K562 (cell line): ENCODE results near the gene LIN28A. TPM values are rescaled to one million over a fixed set of nuclear protein-coding genes. Genes with fewer than 3 reads are reported as not detected.

Experiments
- BRD4 ChIP-seq: fragments of 200-600 bp; sonication (generic); IDR thresholded peaks from 2 replicates; pipeline ENCODE4 v1.6.1; 2017; ENCODE audit warnings: inconsistent platforms
- BRF1 ChIP-seq: IDR thresholded peaks from 3 replicates; pipeline ENCODE4 v1.6.1; 2011; ENCODE audit warnings: borderline replicate concordance, mild to moderate bottlenecking; ENCODE audit not compliant: insufficient read length; ENCODE audit errors: extremely low read depth
- DPF2 ChIP-seq: fragments of 450-650 bp; IDR thresholded peaks from 2 replicates; pipeline ENCODE4 v1.6.1; 2016
- E2F1 ChIP-seq: sonication (generic); formaldehyde crosslinking; IDR thresholded peaks from 2 replicates; pipeline ENCODE4 v1.8.1; 2023; ENCODE audit warnings: mild to moderate bottlenecking, missing genetic modification reagents, moderate library complexity
- ESRRB ChIP-seq: fragments of 250-450 bp; sonication (Bioruptor Pico); IDR thresholded peaks from 2 replicates; pipeline ENCODE4 v1.5.0; 2020; ENCODE audit warnings: mild to moderate bottlenecking, moderate library complexity, borderline replicate concordance
- FOXA3 ChIP-seq, 2 experiments: fragments of 450-650 bp in 1 of 2; sonication (generic) in 1 of 2; formaldehyde crosslinking; IDR thresholded peaks in 1 of 2; conservative IDR thresholded peaks in 1 of 2; 2 replicates each; pipeline versions ENCODE4 v1.4.0 to v1.8.0; 2020 to 2022; ENCODE audit warnings: mild to moderate bottlenecking in 2 of 2, missing genetic modification reagents in 1 of 2
- KHSRP ChIP-seq: fragments of 450-650 bp; IDR thresholded peaks from 2 replicates; pipeline ENCODE4 v1.6.1; 2017
- L3MBTL2 ChIP-seq: fragments of 450-650 bp; IDR thresholded peaks from 2 replicates; pipeline ENCODE4 v1.6.1; 2016; ENCODE audit warnings: mild to moderate bottlenecking, moderate library complexity
- LEF1 ChIP-seq: fragments of 450-650 bp; IDR thresholded peaks from 2 replicates; pipeline ENCODE4 v1.6.1; 2016; ENCODE audit warnings: mild to moderate bottlenecking
- MXD1 ChIP-seq: fragments of 250-450 bp; sonication (Bioruptor Pico); IDR thresholded peaks from 2 replicates; pipeline ENCODE4 v1.8.0; 2021; ENCODE audit warnings: borderline replicate concordance, mild to moderate bottlenecking, moderate library complexity; ENCODE audit not compliant: poor library complexity, severe bottlenecking
- NFIC ChIP-seq: fragments of 450-650 bp; IDR thresholded peaks from 2 replicates; pipeline ENCODE4 v1.6.1; 2017; ENCODE audit warnings: mild to moderate bottlenecking, inconsistent platforms
- NFXL1 ChIP-seq: fragments of 450-650 bp; formaldehyde crosslinking; IDR thresholded peaks from 2 replicates; pipeline ENCODE4 v1.4.0; 2021; ENCODE audit warnings: mild to moderate bottlenecking
- NRF1 ChIP-seq, 2 experiments: fragments of 450-650 bp; IDR thresholded peaks in 1 of 2; conservative IDR thresholded peaks in 1 of 2; 2 replicates each; pipeline ENCODE4 v1.6.1; 2014; ENCODE audit warnings: mild to moderate bottlenecking in 2 of 2
- POLR2AphosphoS5 ChIP-seq: IDR thresholded peaks from 2 replicates; pipeline ENCODE4 v1.6.1; 2011; ENCODE audit warnings: mild to moderate bottlenecking, low read depth, low read length, moderate library complexity; ENCODE audit not compliant: control insufficient read depth, insufficient read depth
- PURB ChIP-seq: sonication (generic); formaldehyde crosslinking; IDR thresholded peaks from 2 replicates; pipeline ENCODE4 v1.9.0; 2021; ENCODE audit warnings: low read depth, mild to moderate bottlenecking, missing genetic modification reagents
- RNF219 ChIP-seq: fragments of 250-450 bp; sonication (Bioruptor Pico); IDR thresholded peaks from 2 replicates; pipeline ENCODE4 v1.5.0; 2022; ENCODE audit warnings: mild to moderate bottlenecking
- SRSF9 ChIP-seq: fragments of 200-400 bp; formaldehyde crosslinking; IDR thresholded peaks from 2 replicates; pipeline ENCODE4 v1.6.1; 2017; ENCODE audit warnings: low read depth, low read length, borderline replicate concordance
- TCF7 ChIP-seq: sonication (generic); IDR thresholded peaks from 2 replicates; pipeline ENCODE4 v1.6.1; 2016; ENCODE audit warnings: antibody characterized with exemption, borderline replicate concordance
- TCFL5 ChIP-seq: fragments of 250-450 bp; sonication (Bioruptor Pico); conservative IDR thresholded peaks from 2 replicates; pipeline ENCODE4 v1.6.1; 2021; ENCODE audit warnings: mild to moderate bottlenecking, moderate library complexity, matching md5 sums
- ZNF57 ChIP-seq: fragments of 450-650 bp; formaldehyde crosslinking; IDR thresholded peaks from 2 replicates; pipeline ENCODE4 v1.4.0; 2020; ENCODE audit warnings: mild to moderate bottlenecking, moderate library complexity
- ZNF717 ChIP-seq: fragments of 250-450 bp; sonication (Bioruptor Pico); IDR thresholded peaks from 2 replicates; pipeline ENCODE4 v1.5.0; 2021
- ZNF780A ChIP-seq: fragments of 250-450 bp; sonication (Bioruptor Pico); IDR thresholded peaks from 2 replicates; pipeline ENCODE4 v1.5.0; 2021; ENCODE audit warnings: mild to moderate bottlenecking
- ZZZ3 ChIP-seq: fragments of 450-650 bp; IDR thresholded peaks from 2 replicates; pipeline ENCODE4 v1.6.1; 2016; ENCODE audit warnings: antibody characterized with exemption, mild to moderate bottlenecking, moderate library complexity
- polyA plus RNA-seq, 8 experiments: library from polyadenylated mRNA; depleted of rRNA in 4 of 8; stranded (reverse) in 5 of 8; unstranded in 3 of 8; fragments of >200 nt; fragmentation: Nextera tagmentation in 2 of 8; fragmentation: Illumina TruSeq in 1 of 8; extraction: Ambion mirVana in 2 of 8; extraction: Trizol in 1 of 8; gene quantifications; 2 replicates each; pipeline versions ENCODE4 v1.2.1 to v1.2.3, GENCODE V29; 2011 to 2014; ENCODE audit warnings: inconsistent platforms in 1 of 8, missing spikeins in 1 of 8
- total RNA-seq, 7 experiments: library from RNA; depleted of rRNA in 6 of 7; stranded (reverse); fragments of >200 nt in 6 of 7; fragmentation: Illumina TruSeq in 2 of 7; extraction: Trizol in 2 of 7; gene quantifications; 2 replicates each; pipeline versions ENCODE4 v1.2.1 to v1.2.3, GENCODE V29; 2011 to 2021; ENCODE audit warnings: low replicate concordance in 1 of 7
- TF ChIP-seq, protein P1 (sequence below): fragments of 250-450 bp; sonication (Bioruptor Pico); IDR thresholded peaks from 2 replicates; pipeline ENCODE4 v1.5.0; 2020; ENCODE audit warnings: mild to moderate bottlenecking
- TF ChIP-seq, protein P2 (sequence below): fragments of 250-450 bp; sonication (Bioruptor Pico); IDR thresholded peaks from 2 replicates; pipeline ENCODE4 v1.8.0; 2021; ENCODE audit warnings: moderate library complexity, mild to moderate bottlenecking, inconsistent platforms

LIN28A gene
- total and polyA plus RNA-seq, 9 of the 15 experiments (the other 6 are each of a cell fraction or from before 2014, with no cell fraction given), result 0.80 to 5.4 (median 3.9) TPM

DNA sequence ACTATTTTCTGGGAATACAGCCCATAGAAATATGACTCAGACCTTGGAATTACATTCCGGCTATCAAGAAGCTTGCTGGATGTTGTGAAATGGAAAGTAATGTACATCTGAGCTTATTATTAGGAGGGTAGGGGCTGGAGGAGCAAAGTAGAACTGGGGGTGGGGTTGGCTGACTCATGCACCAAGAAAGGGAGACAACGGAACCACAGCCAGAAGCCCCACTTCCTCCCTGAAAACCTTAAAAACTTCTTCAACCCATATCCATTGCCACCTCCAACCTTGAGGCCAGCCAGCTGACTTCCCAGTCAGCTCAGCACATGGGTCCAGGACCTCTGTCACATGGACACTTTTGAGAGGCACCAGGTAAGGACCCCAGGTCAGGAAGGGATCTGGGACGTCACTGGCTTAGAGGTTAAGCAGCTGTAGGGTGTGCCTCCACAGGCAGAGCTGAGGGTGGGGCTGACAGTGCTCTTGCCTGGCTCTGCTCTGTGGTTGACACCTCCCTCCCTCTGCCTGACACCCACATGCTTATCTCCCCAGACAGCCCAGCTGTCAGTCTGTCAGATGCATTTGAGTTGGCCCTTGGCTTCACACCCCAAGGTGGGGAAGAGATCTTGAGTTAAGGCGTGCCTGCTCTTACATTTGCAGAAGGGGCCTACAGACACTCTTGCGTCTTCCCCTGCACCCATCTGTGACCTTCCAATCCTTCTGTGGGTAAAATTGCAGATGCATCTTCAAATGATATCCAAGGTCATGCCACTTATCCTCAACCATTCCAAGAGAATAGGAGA, 32.3 kb upstream of the LIN28A start (continued):
- peak; percentile 64 to 72 for TF ChIP-seq NRF1 (conservative IDR thresholded peaks at IDR 0.05 in 1 of 2, IDR thresholded peaks at IDR 0.05 in 1 of 2)
- TF ChIP-seq NFIC, result peak; percentile 87
- no peak; the same call in 1 of the 2 replicates for TF ChIP-seq KHSRP
- TF ChIP-seq DPF2, result peak; percentile 97
- TF ChIP-seq L3MBTL2, result peak; percentile 99
- no peak for TF ChIP-seq TCFL5 (CRISPR knock-in tag)
- peak; percentile 96 for TF ChIP-seq POLR2AphosphoS5
- no peak for TF ChIP-seq NFXL1 (CRISPR knock-in tag)
- no peak for TF ChIP-seq SRSF9
- TF ChIP-seq TCF7, result peak; percentile 82; the same call in 1 of the 2 replicates
- no peak for TF ChIP-seq ZZZ3
- no peak for TF ChIP-seq ZNF717 (CRISPR knock-in tag)
- TF ChIP-seq PURB (CRISPR knock-in tag), result no peak
- peak in 1 of 2 experiments; percentile 88; a peak in 2 of 4 replicates for TF ChIP-seq FOXA3 (CRISPR knock-in tag; conservative IDR thresholded peaks at IDR 0.05 in 1 of 2, IDR thresholded peaks at IDR 0.05 in 1 of 2)
- no peak for TF ChIP-seq ESRRB (CRISPR knock-in tag)
- no peak for TF ChIP-seq RNF219
- TF ChIP-seq ZNF780A (CRISPR knock-in tag), result no peak
- peak; percentile 98 for TF ChIP-seq LEF1
- TF ChIP-seq E2F1 (CRISPR knock-in tag), result no peak
- TF ChIP-seq BRF1, result no peak
- no peak for TF ChIP-seq BRD4
- TF ChIP-seq, protein P1, sequence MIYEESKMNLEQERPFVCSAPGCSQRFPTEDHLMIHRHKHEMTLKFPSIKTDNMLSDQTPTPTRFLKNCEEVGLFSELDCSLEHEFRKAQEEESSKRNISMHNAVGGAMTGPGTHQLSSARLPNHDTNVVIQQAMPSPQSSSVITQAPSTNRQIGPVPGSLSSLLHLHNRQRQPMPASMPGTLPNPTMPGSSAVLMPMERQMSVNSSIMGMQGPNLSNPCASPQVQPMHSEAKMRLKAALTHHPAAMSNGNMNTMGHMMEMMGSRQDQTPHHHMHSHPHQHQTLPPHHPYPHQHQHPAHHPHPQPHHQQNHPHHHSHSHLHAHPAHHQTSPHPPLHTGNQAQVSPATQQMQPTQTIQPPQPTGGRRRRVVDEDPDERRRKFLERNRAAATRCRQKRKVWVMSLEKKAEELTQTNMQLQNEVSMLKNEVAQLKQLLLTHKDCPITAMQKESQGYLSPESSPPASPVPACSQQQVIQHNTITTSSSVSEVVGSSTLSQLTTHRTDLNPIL (CRISPR knock-in tag), result peak; percentile 64; the same call in 1 of the 2 replicates
- TF ChIP-seq, protein P2, sequence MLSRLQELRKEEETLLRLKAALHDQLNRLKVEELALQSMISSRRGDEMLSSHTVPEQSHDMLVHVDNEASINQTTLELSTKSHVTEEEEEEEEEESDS (CRISPR knock-in tag), result no peak
- TF ChIP-seq MXD1 (CRISPR knock-in tag), result peak; percentile 51
- no peak for TF ChIP-seq ZNF57 (CRISPR knock-in tag)
